Thoracic aorta (tissue), 2 donors: ENCODE results near the gene CNOT4. TPM values are rescaled to one million over a fixed set of nuclear protein-coding genes. Genes with fewer than 3 reads are reported as not detected.

Experiments used
- ATAC-seq: fragments of 150-250 bp; one replicate; pipeline ENCODE4 v1.8.0; 2017; ENCODE audit warnings: low read depth; ENCODE audit not compliant: insufficient number of reproducible peaks, low FRiP score
- DNase-seq: peaks from one replicate; pipeline ENCODE4 v3.0.0-alpha.2; 2020; ENCODE audit warnings: low spot score
- H3K27ac ChIP-seq, 2 donors: fragments of 200-600 bp; sonication (generic); 1 replicate in 1 of 2; 2 replicates in 1 of 2; pipeline ENCODE4 v1.5.1; 2016; ENCODE audit warnings: mild to moderate bottlenecking in 2 of 2, moderate library complexity in 2 of 2
- H3K27me3 ChIP-seq: fragments of 200-600 bp; sonication (generic); replicated peaks from 2 replicates; pipeline ENCODE4 v1.6.0; 2016; ENCODE audit warnings: mild to moderate bottlenecking; ENCODE audit not compliant: insufficient read depth
- H3K36me3 ChIP-seq: fragments of 200-600 bp; sonication (generic); one replicate; pipeline ENCODE4 v1.5.1; 2016
- H3K4me1 ChIP-seq, 2 donors: fragments of 200-600 bp; sonication (generic); 1 replicate in 1 of 2; 2 replicates in 1 of 2; pipeline versions ENCODE4 v1.5.1 to v1.6.0; 2016; ENCODE audit warnings: low read depth in 2 of 2, mild to moderate bottlenecking in 1 of 2; ENCODE audit not compliant: control insufficient read depth in 1 of 2
- H3K4me3 ChIP-seq: fragments of 200-600 bp; sonication (generic); 2 replicates; pipeline ENCODE4 v1.5.1; 2016; ENCODE audit warnings: mild to moderate bottlenecking
- H3K9me3 ChIP-seq: fragments of 200-600 bp; sonication (generic); 2 replicates; pipeline ENCODE4 v1.5.1; 2016
- total RNA-seq, 2 donors: library from RNA; depleted of rRNA; stranded (reverse); fragments of >200 nt; gene quantifications; one replicate each; pipeline versions ENCODE4 v1.1.0 to v1.2.3, GENCODE V29; 2016
- TF ChIP-seq, protein P1 (sequence below): fragments of 200-600 bp; sonication (generic); IDR thresholded peaks from one replicate; pipeline ENCODE4 v1.5.1; 2019; ENCODE audit warnings: antibody characterized with exemption

CNOT4 gene
- total RNA-seq, 2 donors from 2014 or later, result 19.5 to 22.4 TPM

DNA sequence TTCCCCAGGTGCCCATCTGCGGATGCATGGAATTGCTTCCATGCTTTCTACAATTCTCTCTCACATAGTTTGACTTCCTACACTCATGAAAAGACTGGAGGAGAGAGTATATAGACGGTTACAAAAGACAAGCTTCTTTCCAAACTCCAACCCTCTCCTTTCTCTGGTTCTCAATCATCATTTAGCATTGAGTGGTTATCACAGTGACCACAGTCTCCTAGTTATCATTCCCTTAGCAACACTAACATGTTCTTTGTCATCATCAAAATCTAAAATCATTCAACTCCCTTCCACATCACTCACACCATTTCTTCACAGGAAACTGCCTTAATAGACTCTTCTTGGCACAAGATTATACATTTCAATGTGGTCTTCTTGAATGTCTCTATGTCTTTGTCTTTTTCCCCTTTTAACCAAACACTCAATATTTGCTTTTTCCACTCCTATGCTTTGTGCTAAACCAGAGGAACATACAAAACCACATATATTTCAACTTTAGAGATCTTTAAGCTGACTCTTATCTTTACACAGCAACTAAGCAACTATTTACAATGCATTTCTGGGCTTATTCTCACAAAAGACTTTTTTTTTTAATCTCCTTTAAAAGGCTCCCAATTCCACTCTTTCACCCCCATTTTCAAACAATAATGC, 126.3 kb downstream of the CNOT4 start:
- H3K4me1 ChIP-seq, result no peaks in the 10 kb centered on the region

GRCh38 chr7:135382173-135382572, 127.7 kb downstream of the CNOT4 start:
- TF ChIP-seq, protein P1, sequence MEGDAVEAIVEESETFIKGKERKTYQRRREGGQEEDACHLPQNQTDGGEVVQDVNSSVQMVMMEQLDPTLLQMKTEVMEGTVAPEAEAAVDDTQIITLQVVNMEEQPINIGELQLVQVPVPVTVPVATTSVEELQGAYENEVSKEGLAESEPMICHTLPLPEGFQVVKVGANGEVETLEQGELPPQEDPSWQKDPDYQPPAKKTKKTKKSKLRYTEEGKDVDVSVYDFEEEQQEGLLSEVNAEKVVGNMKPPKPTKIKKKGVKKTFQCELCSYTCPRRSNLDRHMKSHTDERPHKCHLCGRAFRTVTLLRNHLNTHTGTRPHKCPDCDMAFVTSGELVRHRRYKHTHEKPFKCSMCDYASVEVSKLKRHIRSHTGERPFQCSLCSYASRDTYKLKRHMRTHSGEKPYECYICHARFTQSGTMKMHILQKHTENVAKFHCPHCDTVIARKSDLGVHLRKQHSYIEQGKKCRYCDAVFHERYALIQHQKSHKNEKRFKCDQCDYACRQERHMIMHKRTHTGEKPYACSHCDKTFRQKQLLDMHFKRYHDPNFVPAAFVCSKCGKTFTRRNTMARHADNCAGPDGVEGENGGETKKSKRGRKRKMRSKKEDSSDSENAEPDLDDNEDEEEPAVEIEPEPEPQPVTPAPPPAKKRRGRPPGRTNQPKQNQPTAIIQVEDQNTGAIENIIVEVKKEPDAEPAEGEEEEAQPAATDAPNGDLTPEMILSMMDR, result no peak
- Histone ChIP-seq H3K27me3 (no peaks in the 10 kb centered on the region), H3K36me3 (no peaks in the 10 kb centered on the region), H3K9me3 (no peaks in the 10 kb centered on the region), H3K4me1 (no peaks in the 10 kb centered on the region), H3K4me3 (no peak overlapping the region), H3K27ac (no peak overlapping the region)
- no peak for DNase-seq
- ATAC-seq, result no peak

More for the DNA sequence above, 126.3 kb downstream of the CNOT4 start:
- no peaks in the 10 kb centered on the region for H3K9me3 ChIP-seq
- DNase-seq (no peak), ATAC-seq (no peak)
- H3K4me3 ChIP-seq, result no peak overlapping the region
- H3K27me3 ChIP-seq, result no peaks in the 10 kb centered on the region
- no peaks in the 10 kb centered on the region for H3K36me3 ChIP-seq
- no peak overlapping the region for H3K27ac ChIP-seq
- TF ChIP-seq, protein P1, result no peak

DNA sequence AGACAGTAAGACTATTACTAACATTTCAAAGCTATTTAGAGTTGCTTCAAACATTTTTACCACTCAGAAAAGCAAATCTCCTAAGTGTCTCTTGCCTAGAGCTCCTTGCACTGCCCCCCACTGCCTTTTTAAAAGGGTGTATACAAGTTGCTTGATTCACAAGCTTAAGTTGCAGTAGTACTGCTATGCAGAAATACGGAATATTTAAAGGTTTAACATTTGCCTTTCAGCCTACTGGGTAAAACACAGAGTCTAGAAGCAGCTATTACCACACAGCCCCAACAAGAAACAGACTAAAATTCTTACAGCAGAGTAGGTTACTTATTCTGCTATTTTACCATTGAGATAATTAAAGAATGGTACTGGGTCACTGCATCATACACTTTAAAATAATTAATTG, 128.5 kb downstream of the CNOT4 start:
- TF ChIP-seq, protein P1, result no peak
- Histone ChIP-seq H3K4me1 (no peaks in the 10 kb centered on the region), H3K36me3 (no peaks in the 10 kb centered on the region), H3K4me3 (no peak overlapping the region), H3K27me3 (no peaks in the 10 kb centered on the region), H3K9me3 (no peaks in the 10 kb centered on the region), H3K27ac (no peak overlapping the region)
- ATAC-seq, result no peak
- DNase-seq, result no peak

DNA sequence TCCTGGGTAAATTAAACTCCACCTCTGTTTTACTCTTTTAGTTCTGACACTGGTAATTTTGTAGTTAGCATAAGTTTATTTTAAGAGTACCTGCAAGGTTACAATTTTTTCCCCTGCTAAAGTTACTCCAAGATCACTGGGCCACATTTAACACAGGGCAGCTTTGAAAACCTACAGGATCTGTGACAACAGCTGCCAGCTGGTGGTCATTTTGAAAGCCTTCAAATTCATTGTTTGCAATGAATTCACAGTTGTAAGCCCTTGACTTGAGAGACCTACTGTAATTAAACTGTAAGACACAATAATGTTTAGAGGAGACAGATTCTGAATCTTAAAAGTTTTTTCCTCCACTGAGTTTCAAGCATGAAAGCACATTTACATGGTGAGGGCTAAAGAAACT, 129.6 kb downstream of the CNOT4 start:
- Histone ChIP-seq H3K27me3 (no peaks in the 10 kb centered on the region), H3K27ac (no peak overlapping the region), H3K4me1 (no peaks in the 10 kb centered on the region), H3K9me3 (no peaks in the 10 kb centered on the region), H3K4me3 (no peak overlapping the region), H3K36me3 (no peaks in the 10 kb centered on the region)
- DNase-seq, result no peak
- ATAC-seq, result no peak
- TF ChIP-seq, protein P1, result no peak

GRCh38 chr7:135377171-135377570, 132.7 kb downstream of the CNOT4 start:
- H3K27ac ChIP-seq, result no peak overlapping the region
- ATAC-seq (no peak), DNase-seq (no peak)
- H3K4me3 ChIP-seq, result no peak overlapping the region
- H3K36me3 ChIP-seq, result no peaks in the 10 kb centered on the region
- H3K9me3 ChIP-seq, result no peaks in the 10 kb centered on the region
- H3K4me1 ChIP-seq, result no peaks in the 10 kb centered on the region
- no peaks in the 10 kb centered on the region for H3K27me3 ChIP-seq
- TF ChIP-seq, protein P1, result no peak
